HepG2 (cell line): ENCODE results near the gene CKB. TPM values are rescaled to one million over a fixed set of nuclear protein-coding genes. Genes with fewer than 3 reads are reported as not detected.

Source experiments
- ARNT2 ChIP-seq: sonication (generic); formaldehyde crosslinking; IDR thresholded peaks from 2 replicates; pipeline ENCODE4 v1.8.0; 2022; ENCODE audit warnings: mild to moderate bottlenecking, low read depth, missing genetic modification reagents, moderate library complexity
- ATF4 ChIP-seq, 2 experiments: fragments of 450-650 bp in 1 of 2; sonication (generic) in 1 of 2; formaldehyde crosslinking; IDR thresholded peaks; 2 replicates each; pipeline versions ENCODE4 v1.5.0 to v1.8.0; 2020 to 2022; ENCODE audit warnings: mild to moderate bottlenecking in 1 of 2, missing genetic modification reagents in 1 of 2
- CCDC6 ChIP-seq: sonication (generic); formaldehyde crosslinking; IDR thresholded peaks from 2 replicates; pipeline ENCODE4 v1.8.1; 2022; ENCODE audit warnings: mild to moderate bottlenecking, missing genetic modification reagents, moderate library complexity
- FOXP1 ChIP-seq, 2 experiments: fragments of 450-650 bp in 1 of 2; IDR thresholded peaks; 2 replicates each; pipeline ENCODE4 v1.6.1; 2017 to 2018; ENCODE audit warnings: antibody characterized with exemption in 1 of 2
- GATAD1 ChIP-seq: IDR thresholded peaks from 2 replicates; pipeline ENCODE4 v1.6.1; 2016; ENCODE audit warnings: missing genetic modification reagents, missing compliant biosample characterization
- HDAC6 ChIP-seq: fragments of 200-600 bp; sonication (generic); IDR thresholded peaks from 2 replicates; pipeline ENCODE4 v1.7.0; 2017; ENCODE audit warnings: mild to moderate bottlenecking, antibody characterized with exemption, low read length, low read depth
- HINFP ChIP-seq: sonication (generic); formaldehyde crosslinking; IDR thresholded peaks from 2 replicates; pipeline ENCODE4 v1.4.0; 2020; ENCODE audit warnings: low read depth, mild to moderate bottlenecking, missing genetic modification reagents
- HNRNPL ChIP-seq: fragments of 200-400 bp; formaldehyde crosslinking; IDR thresholded peaks from 2 replicates; pipeline ENCODE4 v1.6.1; 2017; ENCODE audit warnings: mild to moderate bottlenecking, low read depth, low read length
- RBM22 ChIP-seq: fragments of 200-400 bp; formaldehyde crosslinking; optimal IDR thresholded peaks from 2 replicates; pipeline ENCODE3; 2017; ENCODE audit warnings: mild to moderate bottlenecking, low read length, moderate library complexity
- RNF2 ChIP-seq: fragments of 450-650 bp; conservative IDR thresholded peaks from 2 replicates; pipeline ENCODE4 v1.6.1; 2016; ENCODE audit warnings: low read depth
- TAF15 ChIP-seq: fragments of 200-400 bp; formaldehyde crosslinking; IDR thresholded peaks from one replicate; pipeline ENCODE4 v1.6.1; 2018; ENCODE audit warnings: mild to moderate bottlenecking, low read depth, low read length; ENCODE audit not compliant: poor library complexity, severe bottlenecking
- ZBTB37 ChIP-seq: sonication (generic); formaldehyde crosslinking; IDR thresholded peaks from 2 replicates; pipeline ENCODE4 v1.4.0; 2020; ENCODE audit warnings: mild to moderate bottlenecking, missing genetic modification reagents
- ZBTB43 ChIP-seq: sonication (generic); formaldehyde crosslinking; conservative IDR thresholded peaks from 2 replicates; pipeline ENCODE4 v1.4.0; 2020; ENCODE audit warnings: missing genetic modification reagents
- ZNF10 ChIP-seq: sonication (generic); formaldehyde crosslinking; IDR thresholded peaks from 2 replicates; pipeline ENCODE4 v1.4.0; 2020; ENCODE audit warnings: mild to moderate bottlenecking, low read depth, missing genetic modification reagents, borderline replicate concordance
- ZNF234 ChIP-seq: sonication (generic); formaldehyde crosslinking; conservative IDR thresholded peaks from 2 replicates; pipeline ENCODE4 v1.5.1; 2020; ENCODE audit warnings: mild to moderate bottlenecking, missing genetic modification reagents
- ZNF337 ChIP-seq: sonication (generic); formaldehyde crosslinking; IDR thresholded peaks from 2 replicates; pipeline ENCODE4 v1.5.1; 2020; ENCODE audit warnings: missing genetic modification reagents, low read depth, mild to moderate bottlenecking, borderline replicate concordance
- ZNF552 ChIP-seq: sonication (generic); formaldehyde crosslinking; IDR thresholded peaks from 2 replicates; pipeline ENCODE4 v1.9.0; 2022; ENCODE audit warnings: missing genetic modification reagents, mild to moderate bottlenecking, borderline replicate concordance
- ZNF556 ChIP-seq: sonication (generic); formaldehyde crosslinking; IDR thresholded peaks from 2 replicates; pipeline ENCODE4 v1.4.0; 2020; ENCODE audit warnings: mild to moderate bottlenecking, missing genetic modification reagents, borderline replicate concordance
- ZNF670 ChIP-seq: sonication (generic); formaldehyde crosslinking; IDR thresholded peaks from 2 replicates; pipeline ENCODE4 v1.8.0; 2022; ENCODE audit warnings: mild to moderate bottlenecking, missing genetic modification reagents, borderline replicate concordance
- polyA plus RNA-seq, 8 experiments: library from polyadenylated mRNA; depleted of rRNA in 3 of 8; stranded (reverse) in 7 of 8; unstranded in 1 of 8; fragments of >200 nt; fragmentation: Illumina TruSeq in 4 of 8; extraction: Trizol in 4 of 8; gene quantifications; 2 replicates each; pipeline versions ENCODE4 v1.2.1 to v1.2.3, GENCODE V29; 2011 to 2016; ENCODE audit warnings: low read depth in 4 of 8, missing spikeins in 1 of 8, mixed read lengths in 1 of 8; ENCODE audit not compliant: insufficient read depth in 1 of 8
- total RNA-seq, 5 experiments: library from RNA; depleted of rRNA; stranded (reverse); fragments of >200 nt; fragmentation: Illumina TruSeq; extraction: Trizol; gene quantifications; 2 replicates each; pipeline ENCODE4 v1.2.3, GENCODE V29; 2016; ENCODE audit warnings: low read depth in 1 of 5
- TF ChIP-seq, protein P1 (sequence below): IDR thresholded peaks from 2 replicates; pipeline ENCODE4 v1.6.1; 2012; ENCODE audit warnings: inconsistent platforms
- TF ChIP-seq, protein P2 (sequence below): IDR thresholded peaks from 2 replicates; pipeline ENCODE4 v1.6.1; 2012; ENCODE audit warnings: low read depth, low read length, improper control_type of control experiment

Gene CKB
- total and polyA plus RNA-seq, 2 of the 13 experiments (the other 11 are each of a cell fraction or from before 2014, with no cell fraction given): 82.3 to 217 TPM

DNA sequence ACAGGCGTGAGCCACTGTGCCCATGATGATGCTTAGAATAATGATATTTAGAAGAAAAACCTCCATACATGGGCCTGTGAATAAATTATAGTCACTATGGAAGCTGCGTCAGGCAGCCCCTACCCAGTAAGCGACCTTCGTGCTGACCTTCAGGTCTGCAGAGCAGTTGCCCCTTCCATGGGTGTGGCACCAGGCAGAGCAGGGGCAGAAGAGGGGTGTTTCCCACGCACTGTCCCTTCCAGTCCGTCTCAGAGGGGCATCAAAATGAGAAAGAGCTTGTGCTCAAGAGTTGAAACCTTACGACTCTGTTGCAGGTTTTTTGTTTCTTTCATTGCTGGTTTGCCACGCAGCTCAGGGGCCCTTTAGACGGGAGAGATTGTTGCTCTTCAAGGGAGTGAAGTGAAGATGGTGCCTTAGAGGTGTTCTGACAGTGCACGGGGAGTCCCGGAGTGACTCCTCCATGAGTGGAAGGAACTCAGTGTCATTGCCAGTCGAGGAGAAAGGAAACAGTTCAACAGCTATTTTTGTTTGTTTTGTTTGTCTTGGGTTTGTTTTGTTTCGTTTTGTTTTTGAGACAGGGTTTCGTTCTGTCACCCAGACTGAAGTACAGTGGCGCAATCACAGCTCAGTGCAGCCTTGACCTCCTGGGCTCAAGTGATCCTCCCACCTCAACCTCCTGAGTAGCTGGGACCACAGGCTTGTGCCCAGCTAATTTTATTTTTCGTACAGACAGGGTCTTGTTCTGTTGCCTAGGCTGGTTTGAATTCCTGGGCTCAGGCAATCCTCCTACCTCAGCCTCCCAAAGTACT lies 13.9 kb downstream of the CKB start (continued):
- TF ChIP-seq ZNF552 (CRISPR knock-in tag) (no peak), TAF15 (no peak), ZNF10 (CRISPR knock-in tag) (no peak), RBM22 (no peak), HNRNPL (no peak), FOXP1 (IDR thresholded peaks at IDR 0.05) (no peak), FOXP1 (CRISPR knock-in tag; IDR thresholded peaks at IDR 0.05) (peak; percentile 43; the same call in 1 of the 2 replicates), ZNF670 (CRISPR knock-in tag) (no peak), ZNF556 (CRISPR knock-in tag) (no peak), HDAC6 (no peak), ZNF234 (CRISPR knock-in tag) (no peak), GATAD1 (CRISPR knock-in tag) (no peak), ATF4 (CRISPR knock-in tag; IDR thresholded peaks at IDR 0.05) (no peak), ZBTB37 (CRISPR knock-in tag) (no peak), ZBTB43 (no peak), ZNF337 (CRISPR knock-in tag) (no peak), HINFP (CRISPR knock-in tag) (no peak), ARNT2 (CRISPR knock-in tag) (no peak), RNF2 (no peak), CCDC6 (no peak)
- TF ChIP-seq, protein P1, sequence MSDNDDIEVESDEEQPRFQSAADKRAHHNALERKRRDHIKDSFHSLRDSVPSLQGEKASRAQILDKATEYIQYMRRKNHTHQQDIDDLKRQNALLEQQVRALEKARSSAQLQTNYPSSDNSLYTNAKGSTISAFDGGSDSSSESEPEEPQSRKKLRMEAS: no peak
- TF ChIP-seq, protein P2, sequence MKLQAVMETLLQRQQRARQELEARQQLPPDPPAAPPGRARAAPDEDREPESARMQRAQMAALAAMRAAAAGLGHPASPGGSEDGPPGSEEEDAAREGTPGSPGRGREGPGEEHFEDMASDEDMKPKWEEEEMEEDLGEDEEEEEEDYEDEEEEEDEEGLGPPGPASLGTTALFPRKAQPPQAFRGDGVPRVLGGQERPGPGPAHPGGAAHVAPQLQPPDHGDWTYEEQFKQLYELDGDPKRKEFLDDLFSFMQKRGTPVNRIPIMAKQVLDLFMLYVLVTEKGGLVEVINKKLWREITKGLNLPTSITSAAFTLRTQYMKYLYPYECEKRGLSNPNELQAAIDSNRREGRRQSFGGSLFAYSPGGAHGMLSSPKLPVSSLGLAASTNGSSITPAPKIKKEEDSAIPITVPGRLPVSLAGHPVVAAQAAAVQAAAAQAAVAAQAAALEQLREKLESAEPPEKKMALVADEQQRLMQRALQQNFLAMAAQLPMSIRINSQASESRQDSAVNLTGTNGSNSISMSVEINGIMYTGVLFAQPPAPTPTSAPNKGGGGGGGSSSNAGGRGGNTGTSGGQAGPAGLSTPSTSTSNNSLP: no peak
